ENCODE measurements around the gene LMF1.

The LMF1 gene

DNA sequence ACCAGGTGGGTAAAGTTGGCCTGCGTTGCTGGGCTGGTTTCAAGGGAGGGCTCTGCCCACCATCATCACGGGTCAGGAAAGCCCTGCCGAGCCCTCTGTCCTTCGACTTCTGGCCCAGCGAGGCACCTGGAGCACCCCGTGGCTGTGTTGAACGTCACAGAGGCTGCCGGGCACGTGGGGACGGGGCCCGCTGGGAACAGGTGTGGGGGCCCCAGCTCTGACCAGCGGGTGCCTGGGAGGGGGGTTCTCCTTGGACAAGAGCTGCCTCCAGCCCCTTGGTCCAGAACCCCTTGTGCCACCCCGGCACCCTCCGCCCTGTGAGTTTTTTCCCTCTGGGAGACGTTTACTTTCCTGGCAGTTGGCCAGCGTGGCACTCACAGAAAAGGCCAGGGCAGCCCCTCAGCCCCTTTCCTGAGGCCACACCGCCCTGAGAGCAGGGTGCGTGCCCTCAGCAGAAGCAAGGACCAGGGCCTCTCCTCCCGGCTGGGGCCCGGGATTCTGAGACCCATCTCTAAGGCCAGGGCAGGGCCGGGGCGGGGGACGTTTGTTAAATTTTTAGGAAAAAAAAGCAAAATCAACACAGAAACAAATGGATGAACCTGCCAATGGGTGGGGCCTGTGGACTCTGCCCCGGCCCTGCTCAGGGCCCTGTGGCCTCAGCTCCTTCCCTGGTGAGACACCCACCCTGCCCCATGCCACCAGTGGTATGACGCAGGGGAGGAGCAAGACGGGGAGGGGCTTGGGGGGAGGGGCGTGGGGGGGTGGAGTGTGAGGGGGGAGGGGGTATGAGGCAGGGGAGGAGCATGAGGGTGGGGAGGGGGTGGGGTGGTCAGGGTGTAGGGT, 139.0 kb downstream of the LMF1 start:
- no peak for DNase-seq (ENCODE audit: low read depth, low spot score)
- TF ChIP-seq, protein P1, sequence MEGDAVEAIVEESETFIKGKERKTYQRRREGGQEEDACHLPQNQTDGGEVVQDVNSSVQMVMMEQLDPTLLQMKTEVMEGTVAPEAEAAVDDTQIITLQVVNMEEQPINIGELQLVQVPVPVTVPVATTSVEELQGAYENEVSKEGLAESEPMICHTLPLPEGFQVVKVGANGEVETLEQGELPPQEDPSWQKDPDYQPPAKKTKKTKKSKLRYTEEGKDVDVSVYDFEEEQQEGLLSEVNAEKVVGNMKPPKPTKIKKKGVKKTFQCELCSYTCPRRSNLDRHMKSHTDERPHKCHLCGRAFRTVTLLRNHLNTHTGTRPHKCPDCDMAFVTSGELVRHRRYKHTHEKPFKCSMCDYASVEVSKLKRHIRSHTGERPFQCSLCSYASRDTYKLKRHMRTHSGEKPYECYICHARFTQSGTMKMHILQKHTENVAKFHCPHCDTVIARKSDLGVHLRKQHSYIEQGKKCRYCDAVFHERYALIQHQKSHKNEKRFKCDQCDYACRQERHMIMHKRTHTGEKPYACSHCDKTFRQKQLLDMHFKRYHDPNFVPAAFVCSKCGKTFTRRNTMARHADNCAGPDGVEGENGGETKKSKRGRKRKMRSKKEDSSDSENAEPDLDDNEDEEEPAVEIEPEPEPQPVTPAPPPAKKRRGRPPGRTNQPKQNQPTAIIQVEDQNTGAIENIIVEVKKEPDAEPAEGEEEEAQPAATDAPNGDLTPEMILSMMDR (IDR thresholded peaks at IDR 0.05; ENCODE audit: low read depth, low read length): no peak
- in situ Hi-C loops (cut with HindIII; ENCODE audit: low sequenced_read_pairs): no loop called here
- H3K4me3 ChIP-seq (ENCODE audit: low read depth, low read length): no peak overlapping the region

GRCh38 chr16:830871-831570, 139.8 kb downstream of the LMF1 start:
- no peak for DNase-seq (ENCODE audit: low read depth, low spot score)
- TF ChIP-seq, protein P1 (IDR thresholded peaks at IDR 0.05; ENCODE audit: low read depth, low read length): no peak
- in situ Hi-C loops (cut with HindIII; ENCODE audit: low sequenced_read_pairs): no loop called here
- H3K4me3 ChIP-seq (ENCODE audit: low read depth, low read length): no peak overlapping the region

GRCh38 chr16:830107-830870, 140.5 kb downstream of the LMF1 start:
- TF ChIP-seq, protein P1 (IDR thresholded peaks at IDR 0.05; ENCODE audit: low read depth, low read length): no peak
- H3K4me3 ChIP-seq (ENCODE audit: low read depth, low read length): no peak overlapping the region
- DNase-seq (ENCODE audit: low read depth, low spot score): no peak
- in situ Hi-C loops (cut with HindIII; ENCODE audit: low sequenced_read_pairs): no loop called here

GRCh38 chr16:828891-829290, 141.9 kb downstream of the LMF1 start:
- H3K4me3 ChIP-seq (ENCODE audit: low read depth, low read length): no peak overlapping the region
- in situ Hi-C loops (cut with HindIII; ENCODE audit: low sequenced_read_pairs): no loop called here
- TF ChIP-seq, protein P1 (IDR thresholded peaks at IDR 0.05; ENCODE audit: low read depth, low read length): no peak
- no peak for DNase-seq (ENCODE audit: low read depth, low spot score)

DNA sequence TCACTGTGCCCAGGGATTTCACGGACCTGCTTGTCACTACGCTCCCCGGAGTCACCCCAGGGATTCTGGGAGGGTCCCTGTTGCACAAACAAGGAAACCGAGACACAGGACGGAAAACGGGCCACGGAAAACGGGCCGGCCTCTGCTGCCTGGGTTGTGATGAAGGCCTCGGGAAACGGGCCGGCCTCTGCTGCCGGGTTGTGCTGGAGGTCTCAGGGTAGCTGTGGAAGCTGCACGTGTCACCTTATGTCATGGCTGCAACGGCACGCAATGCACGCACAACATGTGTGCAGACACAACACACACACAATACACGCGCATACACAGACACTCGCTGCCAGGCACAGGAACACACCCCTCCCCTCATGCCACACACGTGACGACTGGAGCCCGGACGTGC, 143.3 kb downstream of the LMF1 start:
- in situ Hi-C loops (cut with HindIII; ENCODE audit: low sequenced_read_pairs): no loop called here
- DNase-seq (ENCODE audit: low read depth, low spot score): no peak
- TF ChIP-seq, protein P1 (IDR thresholded peaks at IDR 0.05; ENCODE audit: low read depth, low read length): no peak
- H3K4me3 ChIP-seq (ENCODE audit: low read depth, low read length): no peak overlapping the region

- in situ Hi-C loops (cut with HindIII; ENCODE audit: low sequenced_read_pairs): no loop called here
- no peak overlapping the region for H3K4me3 ChIP-seq (ENCODE audit: low read depth, low read length)
- TF ChIP-seq, protein P1 (IDR thresholded peaks at IDR 0.05; ENCODE audit: low read depth, low read length): no peak
- no peak for DNase-seq (ENCODE audit: low read depth, low spot score)
These were observed 145.3 kb downstream of the LMF1 start for GRCh38 chr16:825341-826061.

All from astrocyte of the spinal cord (primary cell).